GM10266 (cell line): ENCODE results near the gene ZBTB7B.

Source experiments
- DNase-seq: peaks from one replicate; pipeline ENCODE4 v3.0.0; 2012; ENCODE audit errors: extremely low spot score
- TF ChIP-seq, protein P1 (sequence below): IDR thresholded peaks from 2 replicates; pipeline ENCODE4 v1.5.1; 2012; ENCODE audit warnings: mild to moderate bottlenecking, low read depth; ENCODE audit not compliant: control insufficient read depth, insufficient read depth; ENCODE audit errors: missing control alignments

The ZBTB7B gene

DNA sequence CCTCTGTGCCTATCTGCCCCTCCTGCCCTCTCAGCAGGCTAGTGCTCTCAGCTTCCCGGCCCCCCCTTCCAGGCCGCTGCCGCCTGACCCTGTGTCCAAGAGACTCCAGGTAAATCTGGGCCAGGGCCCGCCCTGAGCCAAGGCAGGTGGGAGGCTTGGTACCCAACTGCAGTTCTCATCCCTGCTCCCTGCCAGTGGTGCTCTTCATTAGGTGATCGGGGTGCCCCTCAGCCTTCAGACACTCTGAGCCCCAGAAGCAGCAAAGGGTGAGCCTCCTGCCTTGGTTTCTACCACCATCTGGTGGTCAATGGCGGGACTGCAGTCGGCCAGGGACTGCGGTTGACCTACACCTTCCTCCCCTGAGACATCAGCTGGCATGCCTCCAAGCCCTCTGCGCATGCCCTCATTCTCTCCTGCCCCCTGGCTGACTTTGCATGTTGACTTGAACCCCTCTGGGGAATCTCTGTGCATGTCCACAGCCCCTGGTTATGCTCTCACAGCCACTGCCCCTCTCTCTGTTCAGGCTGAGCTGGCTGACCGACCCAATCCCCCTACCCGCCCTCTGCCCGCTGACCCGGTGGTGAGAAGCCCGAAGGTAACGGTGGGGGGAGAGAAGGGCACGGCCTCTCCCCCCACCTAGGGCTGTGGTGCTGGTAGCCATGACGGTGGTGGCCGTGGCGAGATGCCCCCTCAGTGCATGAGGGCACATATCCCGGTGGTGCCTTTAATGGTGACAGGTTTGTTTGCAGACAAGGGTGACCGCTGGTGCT is 59.0 kb downstream of the ZBTB7B start:
- DNase-seq: peak; percentile 92
- TF ChIP-seq, protein P1, sequence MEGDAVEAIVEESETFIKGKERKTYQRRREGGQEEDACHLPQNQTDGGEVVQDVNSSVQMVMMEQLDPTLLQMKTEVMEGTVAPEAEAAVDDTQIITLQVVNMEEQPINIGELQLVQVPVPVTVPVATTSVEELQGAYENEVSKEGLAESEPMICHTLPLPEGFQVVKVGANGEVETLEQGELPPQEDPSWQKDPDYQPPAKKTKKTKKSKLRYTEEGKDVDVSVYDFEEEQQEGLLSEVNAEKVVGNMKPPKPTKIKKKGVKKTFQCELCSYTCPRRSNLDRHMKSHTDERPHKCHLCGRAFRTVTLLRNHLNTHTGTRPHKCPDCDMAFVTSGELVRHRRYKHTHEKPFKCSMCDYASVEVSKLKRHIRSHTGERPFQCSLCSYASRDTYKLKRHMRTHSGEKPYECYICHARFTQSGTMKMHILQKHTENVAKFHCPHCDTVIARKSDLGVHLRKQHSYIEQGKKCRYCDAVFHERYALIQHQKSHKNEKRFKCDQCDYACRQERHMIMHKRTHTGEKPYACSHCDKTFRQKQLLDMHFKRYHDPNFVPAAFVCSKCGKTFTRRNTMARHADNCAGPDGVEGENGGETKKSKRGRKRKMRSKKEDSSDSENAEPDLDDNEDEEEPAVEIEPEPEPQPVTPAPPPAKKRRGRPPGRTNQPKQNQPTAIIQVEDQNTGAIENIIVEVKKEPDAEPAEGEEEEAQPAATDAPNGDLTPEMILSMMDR: peak; percentile 97

DNA sequence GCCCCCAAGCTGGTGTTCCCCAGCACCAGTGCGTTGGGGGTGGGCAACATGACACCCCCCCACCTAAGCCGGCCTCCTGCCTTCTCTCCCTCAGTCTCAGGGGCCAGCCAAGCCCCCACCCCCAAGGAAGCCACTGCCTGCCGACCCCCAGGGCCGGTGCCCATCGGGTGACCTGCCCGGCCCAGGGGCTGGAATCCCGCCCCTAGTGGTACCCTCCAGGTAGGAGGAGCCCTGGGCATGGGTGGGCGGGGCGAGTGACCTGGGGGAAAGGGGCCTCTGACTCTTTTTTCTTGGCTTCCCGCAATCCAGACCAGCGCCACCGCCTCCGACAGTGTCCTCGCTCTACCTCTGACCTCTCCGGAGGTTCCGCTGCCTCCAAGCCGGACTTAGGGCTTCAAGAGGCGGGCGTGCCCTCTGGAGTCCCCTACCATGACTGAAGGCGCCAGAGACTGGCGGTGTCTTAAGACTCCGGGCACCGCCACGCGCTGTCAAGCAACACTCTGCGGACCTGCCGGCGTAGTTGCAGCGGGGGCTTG is 59.6 kb downstream of the ZBTB7B start:
- TF ChIP-seq, protein P1: no peak
- DNase-seq: no peak

DNA sequence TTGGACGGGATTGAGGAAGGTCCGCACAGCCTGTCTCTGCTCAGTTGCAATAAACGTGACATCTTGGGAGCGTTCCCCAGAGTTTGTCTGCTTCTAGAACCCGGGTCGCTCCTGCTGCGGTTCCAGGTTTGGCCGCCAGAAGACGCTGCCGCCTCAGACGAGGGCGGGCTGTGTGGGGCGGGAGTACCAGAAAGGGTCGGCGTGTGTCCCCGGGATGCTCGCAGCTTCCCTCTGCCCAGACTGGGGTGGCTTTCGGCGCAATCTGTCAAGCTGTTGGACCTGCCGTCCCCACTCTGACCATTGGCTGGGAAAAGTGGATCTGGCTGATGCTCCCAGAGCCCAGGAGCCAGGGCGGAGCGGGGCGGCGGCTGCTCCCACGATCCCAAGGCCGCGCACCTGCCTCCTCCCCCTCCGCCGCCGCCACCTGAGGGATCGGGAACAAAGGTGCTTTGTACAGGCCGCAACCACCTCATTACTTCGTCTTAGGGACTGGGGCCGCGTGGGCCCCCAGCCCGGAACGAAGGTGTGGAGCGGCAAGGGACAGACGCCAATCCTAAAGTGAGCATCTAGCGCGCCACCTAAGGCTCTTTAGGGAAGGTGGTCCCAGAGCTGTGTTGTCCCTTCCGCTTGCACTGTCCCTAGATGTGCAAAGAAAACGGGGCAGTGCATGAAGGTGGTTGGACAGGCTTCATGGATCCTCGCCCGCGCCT is 60.3 kb downstream of the ZBTB7B start:
- TF ChIP-seq, protein P1: peak; percentile 89
- DNase-seq: peak; percentile 88

DNA sequence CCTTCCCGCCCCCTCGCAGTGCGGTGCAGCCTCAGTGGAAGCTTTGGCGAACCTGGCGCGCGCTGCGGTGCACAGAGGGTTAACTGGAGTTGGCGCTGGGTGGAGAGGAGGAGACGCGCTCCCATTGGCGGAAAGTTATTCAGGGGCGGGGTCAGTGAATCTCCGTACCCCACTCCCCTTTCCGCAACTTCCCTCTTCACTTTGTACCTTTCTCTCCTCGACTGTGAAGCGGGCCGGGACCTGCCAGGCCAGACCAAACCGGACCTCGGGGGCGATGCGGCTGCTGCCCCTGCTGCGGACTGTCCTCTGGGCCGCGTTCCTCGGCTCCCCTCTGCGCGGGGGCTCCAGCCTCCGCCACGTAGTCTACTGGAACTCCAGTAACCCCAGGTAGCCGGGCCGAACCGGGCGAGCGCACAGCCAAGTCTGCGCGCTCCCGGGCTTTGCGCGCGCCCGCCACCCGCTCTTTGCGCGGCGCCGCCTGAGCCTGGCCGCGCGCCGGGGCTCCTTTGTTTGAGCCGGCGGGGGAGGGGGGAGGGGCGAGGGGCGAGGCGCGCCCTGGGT is 61.0 kb downstream of the ZBTB7B start, which contains the start of gene EFNA4:
TSS of gene EFNA4 (plus strand) at position 191 of the 561 bp plus-strand sequence. CDS start at position 275, 84 bp downstream.
- peak; percentile 94 for DNase-seq
- TF ChIP-seq, protein P1: no peak

DNA sequence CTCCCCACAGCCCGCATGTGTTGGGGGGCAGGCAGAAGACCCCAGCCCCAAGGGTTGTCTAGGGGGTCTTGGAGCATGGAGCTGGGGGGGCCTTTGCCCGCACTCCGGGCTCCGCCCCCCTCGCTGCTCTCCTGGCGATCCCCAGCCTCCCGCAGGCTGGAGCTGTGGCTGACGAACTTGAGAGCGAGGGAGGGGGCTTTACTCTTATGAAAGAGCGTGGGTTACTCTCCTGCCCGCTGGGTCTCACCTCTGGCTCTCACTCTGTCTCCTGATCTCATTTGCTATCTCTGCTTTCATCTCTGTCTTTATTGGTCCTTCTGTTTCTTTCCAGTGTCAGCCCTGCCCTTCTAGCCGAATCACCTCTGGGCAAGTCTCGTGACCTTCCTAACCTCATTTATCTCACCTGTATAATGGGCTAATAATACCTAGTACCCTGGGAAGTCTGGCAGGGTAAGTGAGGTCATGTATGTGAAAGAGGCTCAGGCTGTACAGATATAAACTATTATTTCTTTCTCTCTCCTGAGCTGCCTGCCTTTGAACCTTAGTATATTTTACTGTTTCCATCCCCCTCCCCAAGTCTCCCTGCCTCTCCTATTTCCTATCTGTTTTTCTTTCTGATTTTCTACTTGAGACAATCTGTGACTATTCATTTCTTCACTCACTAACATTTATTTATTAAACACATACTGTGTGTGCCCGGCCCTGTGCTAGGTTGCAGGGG is 61.7 kb downstream of the ZBTB7B start:
- TF ChIP-seq, protein P1: no peak
- peak; percentile 76 for DNase-seq

DNA sequence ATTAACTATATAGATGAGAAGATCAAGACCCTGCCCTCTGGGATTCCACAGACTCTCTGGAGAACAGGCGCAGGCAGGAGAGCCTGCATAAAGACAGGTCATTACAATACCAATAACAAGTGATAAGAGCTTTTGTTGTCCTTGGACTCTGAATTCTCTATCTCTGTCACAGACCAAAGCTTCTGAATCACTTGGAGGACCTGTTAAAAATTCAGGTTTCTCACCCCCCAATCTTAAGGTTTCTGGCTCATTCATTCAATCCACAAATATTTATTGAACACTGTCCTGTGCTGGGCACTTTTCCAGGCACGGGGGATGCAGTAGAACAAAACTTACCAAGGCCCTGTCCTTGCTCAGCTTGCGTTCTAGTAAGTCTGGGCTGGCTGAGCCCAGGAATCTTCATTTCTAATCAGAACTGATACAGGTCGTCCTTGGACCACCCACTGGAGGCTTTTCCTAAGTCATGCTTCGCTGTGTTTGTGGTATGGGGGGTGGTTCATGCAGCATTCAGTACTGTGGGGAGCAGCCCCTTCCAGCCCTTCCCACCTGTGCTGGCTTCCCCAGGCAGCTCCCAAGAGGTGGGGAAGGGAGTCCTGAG is 62.3 kb downstream of the ZBTB7B start:
- TF ChIP-seq, protein P1: no peak
- DNase-seq: no peak
